GM12878 (cell line): ENCODE results near the gene SRF. TPM values are rescaled to one million over a fixed set of nuclear protein-coding genes. Genes with fewer than 3 reads are reported as not detected.

ENCODE experiments used
- BMI1 ChIP-seq: fragments of 450-650 bp; IDR thresholded peaks from 2 replicates; pipeline ENCODE4 v1.6.1; 2016; ENCODE audit warnings: mild to moderate bottlenecking, moderate library complexity, borderline replicate concordance
- EP300 ChIP-seq, 2 experiments: fragments of 150-350 bp in 1 of 2; IDR thresholded peaks; 2 replicates each; pipeline ENCODE4 v1.6.1; 2011 to 2012; ENCODE audit warnings: low read depth in 2 of 2, low read length in 2 of 2, borderline replicate concordance in 1 of 2, improper control_type of control experiment in 1 of 2, inconsistent platforms in 1 of 2; ENCODE audit not compliant: control insufficient read depth in 1 of 2
- FOXM1 ChIP-seq: IDR thresholded peaks from 2 replicates; pipeline ENCODE4 v1.6.1; 2012; ENCODE audit warnings: low read depth, mild to moderate bottlenecking, inconsistent platforms, low read length, moderate library complexity
- IKZF1 ChIP-seq: fragments of 450-650 bp; conservative IDR thresholded peaks from 2 replicates; pipeline ENCODE4 v1.6.1; 2017; ENCODE audit warnings: antibody characterized with exemption, mild to moderate bottlenecking
- NFYA ChIP-seq: IDR thresholded peaks from 2 replicates; pipeline ENCODE4 v1.6.1; 2011; ENCODE audit warnings: low read depth, mild to moderate bottlenecking, low read length, improper control_type of control experiment, borderline replicate concordance
- NR2F1 ChIP-seq: fragments of 450-650 bp; conservative IDR thresholded peaks from 2 replicates; pipeline ENCODE4 v1.6.1; 2017; ENCODE audit warnings: mild to moderate bottlenecking
- NRF1 ChIP-seq: conservative IDR thresholded peaks from 2 replicates; pipeline ENCODE4 v1.6.1; 2011; ENCODE audit warnings: mild to moderate bottlenecking, low read depth, low read length, improper control_type of control experiment
- RAD51 ChIP-seq: fragments of 450-650 bp; IDR thresholded peaks from 2 replicates; pipeline ENCODE4 v1.6.1; 2016; ENCODE audit warnings: moderate library complexity, mild to moderate bottlenecking, inconsistent platforms
- RUNX3 ChIP-seq: IDR thresholded peaks from 2 replicates; pipeline ENCODE4 v1.6.1; 2012; ENCODE audit warnings: low read length, inconsistent platforms
- TAF1 ChIP-seq: IDR thresholded peaks from 2 replicates; pipeline ENCODE4 v1.6.1; 2011; ENCODE audit warnings: mild to moderate bottlenecking, low read depth, low read length, borderline replicate concordance
- ZNF207 ChIP-seq: fragments of 450-650 bp; IDR thresholded peaks from 2 replicates; pipeline ENCODE4 v1.6.1; 2014; ENCODE audit warnings: antibody characterized with exemption, mild to moderate bottlenecking, borderline replicate concordance
- ZNF384 ChIP-seq: IDR thresholded peaks from 2 replicates; pipeline ENCODE4 v1.6.1; 2012; ENCODE audit warnings: low read depth, mild to moderate bottlenecking, low read length, improper control_type of control experiment, borderline replicate concordance
- polyA plus RNA-seq, 11 experiments: library from polyadenylated mRNA; depleted of rRNA in 4 of 11; unstranded in 6 of 11; stranded (reverse) in 5 of 11; fragments of >200 nt; fragmentation: Nextera tagmentation in 4 of 11; fragmentation: Illumina TruSeq in 1 of 11; extraction: Ambion mirVana in 4 of 11; extraction: Trizol in 1 of 11; gene quantifications; 1 replicate in 1 of 11; 2 replicates in 10 of 11; pipeline versions ENCODE4 v1.2.1 to v1.2.3, GENCODE V29; 2011 to 2016; ENCODE audit warnings: inconsistent platforms in 2 of 11, missing spikeins in 2 of 11, low read depth in 1 of 11
- total RNA-seq, 4 experiments: library from RNA; depleted of rRNA in 3 of 4; stranded (reverse); fragments of >200 nt in 3 of 4; fragmentation: Illumina TruSeq in 1 of 4; extraction: Trizol in 1 of 4; gene quantifications; 2 replicates each; pipeline versions ENCODE4 v1.2.1 to v1.2.3, GENCODE V29; 2013 to 2021
- TF ChIP-seq, protein P1 (sequence below), 3 experiments: IDR thresholded peaks in 2 of 3; conservative IDR thresholded peaks in 1 of 3; 2 replicates each; pipeline ENCODE4 v1.5.1; 2011; ENCODE audit warnings: low read depth in 3 of 3, low read length in 3 of 3, mild to moderate bottlenecking in 3 of 3, control low read depth in 2 of 3, moderate library complexity in 2 of 3, inconsistent platforms in 1 of 3, mixed read lengths in 1 of 3; ENCODE audit not compliant: control insufficient read depth in 2 of 3, insufficient read depth in 1 of 3; ENCODE audit errors: extremely low read depth in 1 of 3
- TF ChIP-seq, protein P2 (sequence below): IDR thresholded peaks from 2 replicates; pipeline ENCODE4 v1.6.1; 2012; ENCODE audit warnings: low read length, inconsistent platforms
- TF ChIP-seq, protein P3 (sequence below): IDR thresholded peaks from 2 replicates; pipeline ENCODE4 v1.6.1; 2012; ENCODE audit warnings: low read depth, low read length, improper control_type of control experiment
- TF ChIP-seq, protein P4 (sequence below): fragments of 450-650 bp; IDR thresholded peaks from 2 replicates; pipeline ENCODE4 v1.6.1; 2017; ENCODE audit warnings: mild to moderate bottlenecking, low read depth, inconsistent platforms; ENCODE audit not compliant: poor library complexity, severe bottlenecking
- TF ChIP-seq, protein P5 (sequence below): fragments of 450-650 bp; formaldehyde crosslinking; IDR thresholded peaks from 2 replicates; pipeline ENCODE4 v1.4.0; 2022; ENCODE audit warnings: mild to moderate bottlenecking, moderate library complexity

Gene SRF
- total and polyA plus RNA-seq, 10 of the 15 experiments (the other 5 are each of a cell fraction or from before 2014, with no cell fraction given): 2.3 to 56.3 (median 28.2) TPM

DNA sequence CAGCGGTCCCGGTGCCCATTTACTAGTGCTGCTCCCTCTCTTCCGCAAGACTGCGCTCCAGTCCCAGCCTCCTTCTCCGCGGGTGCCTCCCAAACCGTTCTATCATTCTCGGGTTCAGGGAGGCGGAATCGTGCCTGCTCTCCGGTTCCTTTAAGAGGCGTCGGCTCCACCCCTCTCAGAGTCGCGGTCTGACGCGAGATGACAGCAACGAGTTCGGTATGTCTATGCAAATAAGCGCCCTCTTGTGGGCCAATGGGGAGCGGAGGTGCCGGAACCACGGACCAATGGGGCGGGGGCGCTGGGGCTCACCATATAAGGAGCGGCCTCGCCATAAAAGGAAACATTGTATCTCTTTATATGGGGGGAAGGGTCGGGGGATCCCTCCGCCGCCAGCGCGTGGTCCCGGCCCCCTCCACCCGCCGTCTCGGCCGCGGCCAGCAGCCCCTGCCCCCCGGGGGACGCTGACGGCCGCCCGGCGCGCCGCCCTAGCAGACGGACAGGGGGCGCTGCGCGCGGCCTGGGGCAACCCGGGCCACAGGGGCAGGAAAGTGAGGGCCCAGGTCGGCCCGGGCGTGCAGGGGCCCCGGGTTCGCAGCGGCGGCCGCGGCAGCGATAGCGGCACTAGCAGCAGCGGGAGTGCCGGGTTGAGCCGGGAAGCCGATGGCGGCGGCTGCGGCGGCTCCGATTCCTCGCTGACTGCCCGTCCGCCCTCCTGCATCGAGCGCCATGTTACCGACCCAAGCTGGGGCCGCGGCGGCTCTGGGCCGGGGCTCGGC, at the start of gene SRF (continued):
- TF ChIP-seq BMI1 (no peak), NRF1 (no peak), EP300 (IDR thresholded peaks at IDR 0.05; ENCODE audit: borderline replicate concordance in 1 of 2, control insufficient read depth in 1 of 2, low read depth in 2 of 2, low read length in 2 of 2) (0 out of 4 replicates have a peak, but pooled peaks of 1 of the 2 experiments have one; percentile 40), TAF1 (peak; percentile 74; the same call in 1 of the 2 replicates), RUNX3 (peak; percentile 32; the same call in 1 of the 2 replicates), FOXM1 (0 out of 2 replicates have a peak, but pooled peaks have one; percentile 13), NR2F1 (peak; percentile 84), RAD51 (no peak), ZNF207 (0 out of 2 replicates have a peak, but pooled peaks have one; percentile 60), IKZF1 (peak; percentile 71; the same call in 1 of the 2 replicates), ZNF384 (no peak), NFYA (no peak; the same call in 1 of the 2 replicates)
- TF ChIP-seq, protein P1, sequence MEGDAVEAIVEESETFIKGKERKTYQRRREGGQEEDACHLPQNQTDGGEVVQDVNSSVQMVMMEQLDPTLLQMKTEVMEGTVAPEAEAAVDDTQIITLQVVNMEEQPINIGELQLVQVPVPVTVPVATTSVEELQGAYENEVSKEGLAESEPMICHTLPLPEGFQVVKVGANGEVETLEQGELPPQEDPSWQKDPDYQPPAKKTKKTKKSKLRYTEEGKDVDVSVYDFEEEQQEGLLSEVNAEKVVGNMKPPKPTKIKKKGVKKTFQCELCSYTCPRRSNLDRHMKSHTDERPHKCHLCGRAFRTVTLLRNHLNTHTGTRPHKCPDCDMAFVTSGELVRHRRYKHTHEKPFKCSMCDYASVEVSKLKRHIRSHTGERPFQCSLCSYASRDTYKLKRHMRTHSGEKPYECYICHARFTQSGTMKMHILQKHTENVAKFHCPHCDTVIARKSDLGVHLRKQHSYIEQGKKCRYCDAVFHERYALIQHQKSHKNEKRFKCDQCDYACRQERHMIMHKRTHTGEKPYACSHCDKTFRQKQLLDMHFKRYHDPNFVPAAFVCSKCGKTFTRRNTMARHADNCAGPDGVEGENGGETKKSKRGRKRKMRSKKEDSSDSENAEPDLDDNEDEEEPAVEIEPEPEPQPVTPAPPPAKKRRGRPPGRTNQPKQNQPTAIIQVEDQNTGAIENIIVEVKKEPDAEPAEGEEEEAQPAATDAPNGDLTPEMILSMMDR (IDR thresholded peaks at IDR 0.05 in 2 of 3, conservative IDR thresholded peaks at IDR 0.05 in 1 of 3; ENCODE audit: control insufficient read depth in 2 of 3, extremely low read depth in 1 of 3, insufficient read depth in 1 of 3, low read depth in 3 of 3, low read length in 3 of 3): peak; percentile 53 to 58 (median 57); a peak in 4 of 6 replicates
- TF ChIP-seq, protein P2, sequence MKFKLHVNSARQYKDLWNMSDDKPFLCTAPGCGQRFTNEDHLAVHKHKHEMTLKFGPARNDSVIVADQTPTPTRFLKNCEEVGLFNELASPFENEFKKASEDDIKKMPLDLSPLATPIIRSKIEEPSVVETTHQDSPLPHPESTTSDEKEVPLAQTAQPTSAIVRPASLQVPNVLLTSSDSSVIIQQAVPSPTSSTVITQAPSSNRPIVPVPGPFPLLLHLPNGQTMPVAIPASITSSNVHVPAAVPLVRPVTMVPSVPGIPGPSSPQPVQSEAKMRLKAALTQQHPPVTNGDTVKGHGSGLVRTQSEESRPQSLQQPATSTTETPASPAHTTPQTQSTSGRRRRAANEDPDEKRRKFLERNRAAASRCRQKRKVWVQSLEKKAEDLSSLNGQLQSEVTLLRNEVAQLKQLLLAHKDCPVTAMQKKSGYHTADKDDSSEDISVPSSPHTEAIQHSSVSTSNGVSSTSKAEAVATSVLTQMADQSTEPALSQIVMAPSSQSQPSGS: no peak
- TF ChIP-seq, protein P3, sequence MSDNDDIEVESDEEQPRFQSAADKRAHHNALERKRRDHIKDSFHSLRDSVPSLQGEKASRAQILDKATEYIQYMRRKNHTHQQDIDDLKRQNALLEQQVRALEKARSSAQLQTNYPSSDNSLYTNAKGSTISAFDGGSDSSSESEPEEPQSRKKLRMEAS: 0 out of 2 replicates have a peak, but pooled peaks have one; percentile 13
- TF ChIP-seq, protein P4, sequence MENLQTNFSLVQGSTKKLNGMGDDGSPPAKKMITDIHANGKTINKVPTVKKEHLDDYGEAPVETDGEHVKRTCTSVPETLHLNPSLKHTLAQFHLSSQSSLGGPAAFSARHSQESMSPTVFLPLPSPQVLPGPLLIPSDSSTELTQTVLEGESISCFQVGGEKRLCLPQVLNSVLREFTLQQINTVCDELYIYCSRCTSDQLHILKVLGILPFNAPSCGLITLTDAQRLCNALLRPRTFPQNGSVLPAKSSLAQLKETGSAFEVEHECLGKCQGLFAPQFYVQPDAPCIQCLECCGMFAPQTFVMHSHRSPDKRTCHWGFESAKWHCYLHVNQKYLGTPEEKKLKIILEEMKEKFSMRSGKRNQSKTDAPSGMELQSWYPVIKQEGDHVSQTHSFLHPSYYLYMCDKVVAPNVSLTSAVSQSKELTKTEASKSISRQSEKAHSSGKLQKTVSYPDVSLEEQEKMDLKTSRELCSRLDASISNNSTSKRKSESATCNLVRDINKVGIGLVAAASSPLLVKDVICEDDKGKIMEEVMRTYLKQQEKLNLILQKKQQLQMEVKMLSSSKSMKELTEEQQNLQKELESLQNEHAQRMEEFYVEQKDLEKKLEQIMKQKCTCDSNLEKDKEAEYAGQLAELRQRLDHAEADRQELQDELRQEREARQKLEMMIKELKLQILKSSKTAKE: no peak
- TF ChIP-seq, protein P5, sequence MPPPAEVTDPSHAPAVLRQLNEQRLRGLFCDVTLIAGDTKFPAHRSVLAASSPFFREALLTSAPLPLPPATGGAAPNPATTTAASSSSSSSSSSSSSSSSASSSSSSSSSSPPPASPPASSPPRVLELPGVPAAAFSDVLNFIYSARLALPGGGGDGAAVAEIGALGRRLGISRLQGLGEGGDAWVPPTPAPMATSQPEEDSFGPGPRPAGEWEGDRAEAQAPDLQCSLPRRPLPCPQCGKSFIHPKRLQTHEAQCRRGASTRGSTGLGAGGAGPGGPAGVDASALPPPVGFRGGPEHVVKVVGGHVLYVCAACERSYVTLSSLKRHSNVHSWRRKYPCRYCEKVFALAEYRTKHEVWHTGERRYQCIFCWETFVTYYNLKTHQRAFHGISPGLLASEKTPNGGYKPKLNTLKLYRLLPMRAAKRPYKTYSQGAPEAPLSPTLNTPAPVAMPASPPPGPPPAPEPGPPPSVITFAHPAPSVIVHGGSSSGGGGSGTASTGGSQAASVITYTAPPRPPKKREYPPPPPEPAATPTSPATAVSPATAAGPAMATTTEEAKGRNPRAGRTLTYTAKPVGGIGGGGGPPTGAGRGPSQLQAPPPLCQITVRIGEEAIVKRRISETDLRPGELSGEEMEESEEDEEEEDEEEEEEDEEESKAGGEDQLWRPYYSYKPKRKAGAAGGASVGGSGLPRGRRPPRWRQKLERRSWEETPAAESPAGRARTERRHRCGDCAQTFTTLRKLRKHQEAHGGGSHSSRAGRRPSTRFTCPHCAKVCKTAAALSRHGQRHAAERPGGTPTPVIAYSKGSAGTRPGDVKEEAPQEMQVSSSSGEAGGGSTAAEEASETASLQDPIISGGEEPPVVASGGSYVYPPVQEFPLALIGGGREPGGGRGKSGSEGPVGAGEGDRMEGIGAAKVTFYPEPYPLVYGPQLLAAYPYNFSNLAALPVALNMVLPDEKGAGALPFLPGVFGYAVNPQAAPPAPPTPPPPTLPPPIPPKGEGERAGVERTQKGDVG (CRISPR knock-in tag): no peak
